Measurements from ENCODE around the gene CCNY. TPM values are rescaled to one million over a fixed set of nuclear protein-coding genes. Genes with fewer than 3 reads are reported as not detected.

The CCNY gene
- total and polyA plus RNA-seq, 2 donors (not counting 1 experiment from before 2014, with no cell fraction given) = 34.1 to 64.9 TPM

GRCh38 chr10:35554461-35555056 is 218.2 kb downstream of the CCNY start:
- Histone ChIP-seq H3K79me2 (ENCODE audit: control insufficient read depth, insufficient read depth, low read length) (no peaks in the 10 kb centered on the region), H3K9ac (ENCODE audit: low read length) (peak overlapping the region; percentile 11), H3K36me3 (replicated peaks in 1 of 2; ENCODE audit: control extremely low read depth in 1 of 2, control insufficient read depth in 1 of 2, extremely low read depth in 1 of 2, insufficient read depth in 2 of 2, low read length in 1 of 2) (peaks cover 0 to 20% of the 10 kb centered on the region in 2 experiments), H2AFZ (ENCODE audit: insufficient read depth, low read depth, low read length, poor library complexity, severe bottlenecking) (no peak overlapping the region), H3K27ac (ENCODE audit: low read length in 2 of 2) (peak overlapping the region in 1 of 2 donors; percentile 60), H3K4me2 (replicated peaks; ENCODE audit: low read depth, low read length, poor library complexity, severe bottlenecking) (peak overlapping the region; percentile 59), H3K27me3 (replicated peaks in 1 of 4; ENCODE audit: control extremely low read depth in 1 of 4, control insufficient read depth in 3 of 4, insufficient read depth in 4 of 4, low read length in 3 of 4) (no peaks in the 10 kb centered on the region), H3K4me1 (ENCODE audit: control insufficient read depth in 2 of 2, insufficient read depth in 2 of 2, low read length in 2 of 2) (peaks cover 19 to 22% of the 10 kb centered on the region in 2 donors), H3K9me3 (ENCODE audit: control extremely low read depth in 1 of 3, control insufficient read depth in 2 of 3, insufficient read depth in 1 of 3, low read length in 2 of 3) (no peaks in the 10 kb centered on the region), H3K4me3 (ENCODE audit: control extremely low read depth in 1 of 5, extremely low read depth in 1 of 5, insufficient read depth in 1 of 5, low read depth in 2 of 5, low read length in 4 of 5) (no peak overlapping the region), H4K20me1 (ENCODE audit: control insufficient read depth, insufficient read depth, low read length, poor library complexity, severe bottlenecking) (no peaks in the 10 kb centered on the region)
- H3K27me3 Mint-ChIP-seq = no peaks in the 10 kb centered on the region
- H3K9me3 Mint-ChIP-seq (ENCODE audit: insufficient read depth) = no peaks in the 10 kb centered on the region
- H3K4me3 Mint-ChIP-seq = peak overlapping the region; percentile 33
- no peak for TF ChIP-seq EZH2 (IDR thresholded peaks at IDR 0.05; ENCODE audit: borderline replicate concordance, insufficient read depth, low read depth, low read length, poor library complexity, severe bottlenecking)
- TF ChIP-seq, protein P1, sequence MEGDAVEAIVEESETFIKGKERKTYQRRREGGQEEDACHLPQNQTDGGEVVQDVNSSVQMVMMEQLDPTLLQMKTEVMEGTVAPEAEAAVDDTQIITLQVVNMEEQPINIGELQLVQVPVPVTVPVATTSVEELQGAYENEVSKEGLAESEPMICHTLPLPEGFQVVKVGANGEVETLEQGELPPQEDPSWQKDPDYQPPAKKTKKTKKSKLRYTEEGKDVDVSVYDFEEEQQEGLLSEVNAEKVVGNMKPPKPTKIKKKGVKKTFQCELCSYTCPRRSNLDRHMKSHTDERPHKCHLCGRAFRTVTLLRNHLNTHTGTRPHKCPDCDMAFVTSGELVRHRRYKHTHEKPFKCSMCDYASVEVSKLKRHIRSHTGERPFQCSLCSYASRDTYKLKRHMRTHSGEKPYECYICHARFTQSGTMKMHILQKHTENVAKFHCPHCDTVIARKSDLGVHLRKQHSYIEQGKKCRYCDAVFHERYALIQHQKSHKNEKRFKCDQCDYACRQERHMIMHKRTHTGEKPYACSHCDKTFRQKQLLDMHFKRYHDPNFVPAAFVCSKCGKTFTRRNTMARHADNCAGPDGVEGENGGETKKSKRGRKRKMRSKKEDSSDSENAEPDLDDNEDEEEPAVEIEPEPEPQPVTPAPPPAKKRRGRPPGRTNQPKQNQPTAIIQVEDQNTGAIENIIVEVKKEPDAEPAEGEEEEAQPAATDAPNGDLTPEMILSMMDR (IDR thresholded peaks at IDR 0.05) = no peak
- ChIA-PET POLR2A (no interaction called here), CTCF (interaction anchor here (1.6 to 3.5 kb wide), 2 partner anchors 8 to 12 kb away, joined by 3 to 23 read pairs; no protein-coding TSS in a partner anchor)
- WGBS (ENCODE audit: insufficient coverage) = 42% methylated on average over 2 of the region's 3 CpGs
- intact Hi-C loops (cut with micrococcal nuclease) = no loop called here
- H3K4me1 Mint-ChIP-seq = peaks cover 34% of the 10 kb centered on the region
- H3K27ac Mint-ChIP-seq = peak overlapping the region; percentile 16
- DNase-seq = peak; percentile 9
- no peak for ATAC-seq (ENCODE audit: low read depth)
